K562 (cell line): ENCODE measurements around the gene DNAJC30. TPM values are rescaled to one million over a fixed set of nuclear protein-coding genes. Genes with fewer than 3 reads are reported as not detected.

ENCODE experiments used
- BDP1 ChIP-seq: IDR thresholded peaks from 3 replicates; pipeline ENCODE4 v1.6.1; 2011; ENCODE audit not compliant: insufficient read length, insufficient read depth
- CLOCK ChIP-seq: fragments of 250-450 bp; sonication (Bioruptor Pico); IDR thresholded peaks from 2 replicates; pipeline ENCODE4 v1.4.0; 2020; ENCODE audit warnings: mild to moderate bottlenecking, moderate library complexity, borderline replicate concordance
- E2F3 ChIP-seq: fragments of 250-450 bp; sonication (Bioruptor Pico); IDR thresholded peaks from 2 replicates; pipeline ENCODE4 v1.4.0; 2020; ENCODE audit warnings: mild to moderate bottlenecking
- PRDM10 ChIP-seq: fragments of 450-650 bp; IDR thresholded peaks from 2 replicates; pipeline ENCODE4 v1.6.1; 2018; ENCODE audit not compliant: partially characterized antibody
- U2AF1 ChIP-seq: fragments of 200-400 bp; formaldehyde crosslinking; optimal IDR thresholded peaks from 2 replicates; pipeline ENCODE3; 2017; ENCODE audit warnings: mild to moderate bottlenecking, low read depth, low read length, moderate library complexity
- ZNF766 ChIP-seq: fragments of 200-800 bp; sonication (Bioruptor generic); conservative IDR thresholded peaks from 2 replicates; pipeline ENCODE4 v1.6.1; 2016; ENCODE audit warnings: missing genetic modification characterization, missing compliant biosample characterization
- polyA plus RNA-seq, 8 experiments: library from polyadenylated mRNA; depleted of rRNA in 4 of 8; stranded (reverse) in 5 of 8; unstranded in 3 of 8; fragments of >200 nt; fragmentation: Nextera tagmentation in 2 of 8; fragmentation: Illumina TruSeq in 1 of 8; extraction: Ambion mirVana in 2 of 8; extraction: Trizol in 1 of 8; gene quantifications; 2 replicates each; pipeline versions ENCODE4 v1.2.1 to v1.2.3, GENCODE V29; 2011 to 2014; ENCODE audit warnings: inconsistent platforms in 1 of 8, missing spikeins in 1 of 8
- total RNA-seq, 7 experiments: library from RNA; depleted of rRNA in 6 of 7; stranded (reverse); fragments of >200 nt in 6 of 7; fragmentation: Illumina TruSeq in 2 of 7; extraction: Trizol in 2 of 7; gene quantifications; 2 replicates each; pipeline versions ENCODE4 v1.2.1 to v1.2.3, GENCODE V29; 2011 to 2021; ENCODE audit warnings: low replicate concordance in 1 of 7

The DNAJC30 gene
- total and polyA plus RNA-seq, 9 of the 15 experiments (the other 6 are each of a cell fraction or from before 2014, with no cell fraction given): 1.1 to 11.3 (median 4.6) TPM

GRCh38 chr7:73702226-73702625 is 19.0 kb upstream of the DNAJC30 start (continued):
- TF ChIP-seq CLOCK (no peak), PRDM10 (no peak), ZNF766 (no peak), E2F3 (CRISPR knock-in tag) (no peak), BDP1 (no peak), U2AF1 (no peak)
- TF ChIP-seq, all 486 proteins: peak for 0
